ENCODE results near the gene TRIM26. TPM values are rescaled to one million over a fixed set of nuclear protein-coding genes. Genes with fewer than 3 reads are reported as not detected.

Gene TRIM26
- total and polyA plus RNA-seq, 2 of the 8 experiments (the other 6 are each of a cell fraction or from before 2014, with no cell fraction given): 21.5 to 32.3 TPM

DNA sequence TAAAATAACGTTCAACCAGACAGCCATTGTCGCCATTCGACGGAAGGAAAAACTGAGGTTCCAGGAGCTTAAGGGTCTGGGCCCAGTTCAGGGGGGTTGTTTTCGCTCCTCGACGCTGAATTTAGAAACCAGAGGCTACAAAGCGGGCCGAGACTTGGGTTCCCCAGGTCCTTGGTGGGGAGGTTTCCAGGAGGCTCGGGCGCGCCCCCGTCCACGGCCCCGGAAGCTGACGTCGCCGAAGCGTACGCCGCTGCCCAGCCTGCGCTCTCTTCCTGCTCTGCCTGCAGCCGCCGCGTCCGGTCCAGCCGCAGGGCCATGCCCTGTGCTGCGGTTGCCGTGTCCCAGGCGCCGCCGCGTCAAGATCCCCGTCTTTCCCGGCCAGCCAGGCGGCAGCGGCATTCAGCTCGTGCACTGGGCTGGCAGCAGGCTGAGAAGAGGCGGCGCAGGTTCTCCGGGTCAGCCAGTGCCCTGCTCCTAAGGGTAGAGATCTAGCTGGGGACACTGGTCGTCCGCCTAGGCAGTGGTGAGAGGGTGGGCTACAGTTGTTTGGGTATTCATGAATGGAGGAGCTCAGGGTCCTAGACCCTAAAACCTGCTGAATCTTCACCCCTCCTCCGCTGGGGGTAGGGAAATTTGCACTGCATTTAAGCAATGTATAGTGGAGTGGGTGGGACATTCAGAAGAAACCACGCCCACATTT, 901 bp upstream of the TRIM26 start (continued):
- TF ChIP-seq SP4 (IDR thresholded peaks at IDR 0.05; ENCODE audit: low read length) (no peak), SIX5 (IDR thresholded peaks at IDR 0.05; ENCODE audit: low read depth, low read length) (no peak), POU5F1 (IDR thresholded peaks at IDR 0.05; ENCODE audit: low read depth, low read length) (no peak), GTF2F1 (IDR thresholded peaks at IDR 0.05; ENCODE audit: borderline replicate concordance, low read depth, low read length) (no peak), SAP30 (IDR thresholded peaks at IDR 0.05; ENCODE audit: insufficient read depth, insufficient replicate concordance, low read length) (no peak), HDAC6 (IDR thresholded peaks at IDR 0.05; ENCODE audit: low read depth, low read length) (no peak), SIRT6 (IDR thresholded peaks at IDR 0.05; ENCODE audit: low read length) (no peak), NRF1 (IDR thresholded peaks at IDR 0.05; ENCODE audit: low read depth, low read length) (no peak), JUN (IDR thresholded peaks at IDR 0.05; ENCODE audit: low read depth, low read length) (no peak)
- TF ChIP-seq, protein P1, sequence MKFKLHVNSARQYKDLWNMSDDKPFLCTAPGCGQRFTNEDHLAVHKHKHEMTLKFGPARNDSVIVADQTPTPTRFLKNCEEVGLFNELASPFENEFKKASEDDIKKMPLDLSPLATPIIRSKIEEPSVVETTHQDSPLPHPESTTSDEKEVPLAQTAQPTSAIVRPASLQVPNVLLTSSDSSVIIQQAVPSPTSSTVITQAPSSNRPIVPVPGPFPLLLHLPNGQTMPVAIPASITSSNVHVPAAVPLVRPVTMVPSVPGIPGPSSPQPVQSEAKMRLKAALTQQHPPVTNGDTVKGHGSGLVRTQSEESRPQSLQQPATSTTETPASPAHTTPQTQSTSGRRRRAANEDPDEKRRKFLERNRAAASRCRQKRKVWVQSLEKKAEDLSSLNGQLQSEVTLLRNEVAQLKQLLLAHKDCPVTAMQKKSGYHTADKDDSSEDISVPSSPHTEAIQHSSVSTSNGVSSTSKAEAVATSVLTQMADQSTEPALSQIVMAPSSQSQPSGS (IDR thresholded peaks at IDR 0.05; ENCODE audit: low read length): no peak
- TF ChIP-seq, protein P2, sequence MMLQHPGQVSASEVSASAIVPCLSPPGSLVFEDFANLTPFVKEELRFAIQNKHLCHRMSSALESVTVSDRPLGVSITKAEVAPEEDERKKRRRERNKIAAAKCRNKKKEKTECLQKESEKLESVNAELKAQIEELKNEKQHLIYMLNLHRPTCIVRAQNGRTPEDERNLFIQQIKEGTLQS (IDR thresholded peaks at IDR 0.05; ENCODE audit: insufficient read depth, low read depth, low read length): no peak
